SJSA1 (cell line): ENCODE data around the gene BLTP1. TPM values are rescaled to one million over a fixed set of nuclear protein-coding genes. Genes with fewer than 3 reads are reported as not detected.
"Not testable (repeated sequence)": the region's sequence is repeated elsewhere in the genome, so short reads cannot be mapped to it uniquely, and the experiment has no call there.

ENCODE experiments used
- DNase-seq, 2 experiments: peaks; one replicate each; pipeline ENCODE4 v3.0.0-alpha.2; 2015 to 2020; ENCODE audit warnings: low spot score in 2 of 2, low read depth in 1 of 2
- H3K27ac ChIP-seq: fragments of 250-450 bp; sonication (Bioruptor Pico); 2 replicates; pipeline ENCODE4 v1.5.1; 2020; ENCODE audit warnings: mild to moderate bottlenecking, moderate library complexity
- H3K27me3 ChIP-seq: fragments of 250-450 bp; sonication (Bioruptor Pico); replicated peaks from 2 replicates; pipeline ENCODE4 v1.5.1; 2020; ENCODE audit warnings: mild to moderate bottlenecking, moderate library complexity
- H3K36me3 ChIP-seq: fragments of 250-450 bp; sonication (Bioruptor Pico); 2 replicates; pipeline ENCODE4 v1.5.1; 2020; ENCODE audit warnings: mild to moderate bottlenecking
- H3K4me1 ChIP-seq: fragments of 250-450 bp; sonication (Bioruptor Pico); replicated peaks from 2 replicates; pipeline ENCODE4 v1.6.1; 2021; ENCODE audit warnings: mild to moderate bottlenecking
- H3K4me3 ChIP-seq: fragments of 250-450 bp; sonication (Bioruptor Pico); 2 replicates; pipeline ENCODE4 v1.5.1; 2020; ENCODE audit warnings: mild to moderate bottlenecking
- H3K9me3 ChIP-seq: fragments of 250-450 bp; sonication (Bioruptor Pico); replicated peaks from 2 replicates; pipeline ENCODE4 v1.5.1; 2020; ENCODE audit warnings: mild to moderate bottlenecking
- total RNA-seq: library from RNA; depleted of rRNA; stranded (reverse); fragments of >200 nt; shearing (Covaris generic); gene quantifications from 2 replicates; pipeline ENCODE4 v1.2.3, GENCODE V29; 2014; rRNA removed

BLTP1 gene
- 31.9 and 35.6 TPM in 2 replicates for total RNA-seq

GRCh38 chr4:122151982-122152710, at the start of gene BLTP1:
TSS of gene BLTP1 (plus strand) at chr4:122152331. CDS start at chr4:122170648, 18,317 bp downstream.
- H3K9me3 ChIP-seq = no peaks in the 10 kb centered on the region
- peaks cover 10% of the 10 kb centered on the region for H3K4me1 ChIP-seq
- no peaks in the 10 kb centered on the region for H3K27me3 ChIP-seq
- peak within 1 kb of the TSS; percentile 75 for H3K4me3 ChIP-seq
- H3K27ac ChIP-seq = peak within 1 kb of the TSS; percentile 51
- peak; percentile 82 to 85 for DNase-seq
- peaks cover 14% of the 10 kb centered on the region for H3K36me3 ChIP-seq

GRCh38 chr4:122104184-122104583, 47.9 kb upstream of the BLTP1 start:
- Histone ChIP-seq H3K27ac (no peak overlapping the region), H3K27me3 (no peaks in the 10 kb centered on the region), H3K36me3 (no peaks in the 10 kb centered on the region), H3K4me1 (peaks cover 11% of the 10 kb centered on the region), H3K9me3 (no peaks in the 10 kb centered on the region; the same call in 1 of the 2 replicates), H3K4me3 (no peak overlapping the region)
- DNase-seq = no peak

GRCh38 chr4:122107680-122108079, 44.5 kb upstream of the BLTP1 start:
- no peaks in the 10 kb centered on the region for H3K4me1 ChIP-seq
- no peak for DNase-seq
- H3K36me3 ChIP-seq = no peaks in the 10 kb centered on the region
- no peak overlapping the region for H3K4me3 ChIP-seq
- no peak overlapping the region for H3K27ac ChIP-seq
- H3K27me3 ChIP-seq = no peaks in the 10 kb centered on the region
- H3K9me3 ChIP-seq = no peaks in the 10 kb centered on the region; the same call in 1 of the 2 replicates

- not testable (repeated sequence) for DNase-seq, H3K36me3 ChIP-seq, H3K4me3 ChIP-seq
Observed at GRCh38 chr4:122110304-122110703, 41.8 kb upstream of the BLTP1 start.

GRCh38 chr4:122117743-122118142, 34.4 kb upstream of the BLTP1 start:
- H3K4me1 ChIP-seq = no peaks in the 10 kb centered on the region
- no peak overlapping the region for H3K27ac ChIP-seq
- no peak for DNase-seq
- no peaks in the 10 kb centered on the region for H3K36me3 ChIP-seq
- H3K27me3 ChIP-seq = no peaks in the 10 kb centered on the region
- H3K4me3 ChIP-seq = no peak overlapping the region
- H3K9me3 ChIP-seq = no peaks in the 10 kb centered on the region; the same call in 1 of the 2 replicates

More at GRCh38 chr4:122110304-122110703, 41.8 kb upstream of the BLTP1 start:
- not testable (repeated sequence) for H3K9me3 ChIP-seq, H3K27ac ChIP-seq, H3K27me3 ChIP-seq, H3K4me1 ChIP-seq

- no peak for DNase-seq
- Histone ChIP-seq H3K4me3 (no peak overlapping the region), H3K27ac (no peak overlapping the region), H3K9me3 (no peaks in the 10 kb centered on the region; the same call in 1 of the 2 replicates), H3K36me3 (no peaks in the 10 kb centered on the region), H3K4me1 (no peaks in the 10 kb centered on the region), H3K27me3 (no peaks in the 10 kb centered on the region)
Observed at GRCh38 chr4:122118243-122118642, 33.9 kb upstream of the BLTP1 start.

GRCh38 chr4:122119739-122120138, 32.4 kb upstream of the BLTP1 start:
- H3K9me3 ChIP-seq = no peaks in the 10 kb centered on the region; the same call in 1 of the 2 replicates
- no peaks in the 10 kb centered on the region for H3K27me3 ChIP-seq
- no peak overlapping the region for H3K27ac ChIP-seq
- H3K4me3 ChIP-seq = no peak overlapping the region
- no peaks in the 10 kb centered on the region for H3K4me1 ChIP-seq
- no peaks in the 10 kb centered on the region for H3K36me3 ChIP-seq
- DNase-seq = no peak

GRCh38 chr4:122121593-122121992, 30.5 kb upstream of the BLTP1 start:
- H3K4me1 ChIP-seq = no peaks in the 10 kb centered on the region
- H3K27ac ChIP-seq = no peak overlapping the region
- DNase-seq = no peak
- no peaks in the 10 kb centered on the region; the same call in 1 of the 2 replicates for H3K9me3 ChIP-seq
- H3K4me3 ChIP-seq = no peak overlapping the region
- no peaks in the 10 kb centered on the region for H3K36me3 ChIP-seq
- H3K27me3 ChIP-seq = no peaks in the 10 kb centered on the region

GRCh38 chr4:122122083-122122482, 30.0 kb upstream of the BLTP1 start:
- H3K36me3 ChIP-seq = no peaks in the 10 kb centered on the region
- no peaks in the 10 kb centered on the region for H3K27me3 ChIP-seq
- H3K4me3 ChIP-seq = no peak overlapping the region
- H3K27ac ChIP-seq = no peak overlapping the region
- no peaks in the 10 kb centered on the region; the same call in 1 of the 2 replicates for H3K9me3 ChIP-seq
- H3K4me1 ChIP-seq = no peaks in the 10 kb centered on the region
- no peak for DNase-seq

- no peaks in the 10 kb centered on the region for H3K36me3 ChIP-seq
- no peaks in the 10 kb centered on the region for H3K27me3 ChIP-seq
- no peaks in the 10 kb centered on the region for H3K9me3 ChIP-seq
- DNase-seq = no peak
- H3K4me1 ChIP-seq = no peaks in the 10 kb centered on the region
- H3K27ac ChIP-seq = no peak overlapping the region
- H3K4me3 ChIP-seq = no peak overlapping the region
Observed at GRCh38 chr4:122129061-122129460, 23.1 kb upstream of the BLTP1 start.

GRCh38 chr4:122131562-122132157, 20.5 kb upstream of the BLTP1 start:
- no peak for DNase-seq
- H3K36me3 ChIP-seq = no peaks in the 10 kb centered on the region
- H3K4me1 ChIP-seq = no peaks in the 10 kb centered on the region
- no peak overlapping the region for H3K27ac ChIP-seq
- H3K9me3 ChIP-seq = no peaks in the 10 kb centered on the region
- H3K4me3 ChIP-seq = no peak overlapping the region
- H3K27me3 ChIP-seq = no peaks in the 10 kb centered on the region

GRCh38 chr4:122132891-122133290, 19.2 kb upstream of the BLTP1 start:
- H3K27me3 ChIP-seq = no peaks in the 10 kb centered on the region
- no peak overlapping the region for H3K27ac ChIP-seq
- no peak for DNase-seq
- H3K4me3 ChIP-seq = no peak overlapping the region
- no peaks in the 10 kb centered on the region for H3K9me3 ChIP-seq
- H3K36me3 ChIP-seq = no peaks in the 10 kb centered on the region
- no peaks in the 10 kb centered on the region for H3K4me1 ChIP-seq

- H3K27ac ChIP-seq = no peak overlapping the region
- H3K4me3 ChIP-seq = no peak overlapping the region
- no peaks in the 10 kb centered on the region for H3K9me3 ChIP-seq
- H3K27me3 ChIP-seq = no peaks in the 10 kb centered on the region
- DNase-seq = no peak
- no peaks in the 10 kb centered on the region for H3K36me3 ChIP-seq
- H3K4me1 ChIP-seq = no peaks in the 10 kb centered on the region
Observed at GRCh38 chr4:122139139-122139538, 13.0 kb upstream of the BLTP1 start.

GRCh38 chr4:122140834-122141233, 11.3 kb upstream of the BLTP1 start:
- no peaks in the 10 kb centered on the region for H3K27me3 ChIP-seq
- H3K4me3 ChIP-seq = no peak overlapping the region
- no peaks in the 10 kb centered on the region for H3K4me1 ChIP-seq
- H3K27ac ChIP-seq = no peak overlapping the region
- no peaks in the 10 kb centered on the region for H3K9me3 ChIP-seq
- DNase-seq = no peak
- H3K36me3 ChIP-seq = no peaks in the 10 kb centered on the region
